HEK293T (cell line): ENCODE results near the gene MEF2A.

Source experiments
- ARNT ChIP-seq: fragments of 450-650 bp; IDR thresholded peaks from 2 replicates; pipeline ENCODE4 v1.6.1; 2017; ENCODE audit warnings: mild to moderate bottlenecking
- BHLHE40 ChIP-seq: fragments of 450-650 bp; IDR thresholded peaks from 2 replicates; pipeline ENCODE4 v1.6.1; 2016; ENCODE audit warnings: mild to moderate bottlenecking, moderate library complexity, borderline replicate concordance
- CTBP1 ChIP-seq: fragments of 450-650 bp; IDR thresholded peaks from 2 replicates; pipeline ENCODE4 v1.6.1; 2016; ENCODE audit warnings: borderline replicate concordance
- ELF4 ChIP-seq: fragments of 450-650 bp; IDR thresholded peaks from 2 replicates; pipeline ENCODE4 v1.6.1; 2017; ENCODE audit warnings: antibody characterized with exemption
- FOXK2 ChIP-seq: fragments of 450-650 bp; IDR thresholded peaks from 2 replicates; pipeline ENCODE4 v1.6.1; 2016; ENCODE audit warnings: mild to moderate bottlenecking
- FOXM1 ChIP-seq: fragments of 450-650 bp; IDR thresholded peaks from 2 replicates; pipeline ENCODE4 v1.6.1; 2017; ENCODE audit warnings: mild to moderate bottlenecking, borderline replicate concordance
- HDGF ChIP-seq: fragments of 450-650 bp; IDR thresholded peaks from 2 replicates; pipeline ENCODE4 v1.6.1; 2017; ENCODE audit warnings: antibody characterized with exemption, borderline replicate concordance
- LEF1 ChIP-seq: fragments of 450-650 bp; IDR thresholded peaks from 2 replicates; pipeline ENCODE4 v1.6.1; 2017; ENCODE audit warnings: mild to moderate bottlenecking, borderline replicate concordance
- NFRKB ChIP-seq: fragments of 450-650 bp; IDR thresholded peaks from 2 replicates; pipeline ENCODE4 v1.6.1; 2016; ENCODE audit warnings: mild to moderate bottlenecking, moderate library complexity
- SP1 ChIP-seq: fragments of 450-650 bp; IDR thresholded peaks from 2 replicates; pipeline ENCODE4 v1.6.1; 2017
- SUZ12 ChIP-seq: fragments of 450-650 bp; IDR thresholded peaks from 2 replicates; pipeline ENCODE4 v1.6.1; 2016; ENCODE audit warnings: mild to moderate bottlenecking
- TARDBP ChIP-seq: fragments of 450-650 bp; IDR thresholded peaks from 2 replicates; pipeline ENCODE4 v1.6.1; 2016
- ZNF384 ChIP-seq: fragments of 450-650 bp; IDR thresholded peaks from 2 replicates; pipeline ENCODE4 v1.6.1; 2016

DNA sequence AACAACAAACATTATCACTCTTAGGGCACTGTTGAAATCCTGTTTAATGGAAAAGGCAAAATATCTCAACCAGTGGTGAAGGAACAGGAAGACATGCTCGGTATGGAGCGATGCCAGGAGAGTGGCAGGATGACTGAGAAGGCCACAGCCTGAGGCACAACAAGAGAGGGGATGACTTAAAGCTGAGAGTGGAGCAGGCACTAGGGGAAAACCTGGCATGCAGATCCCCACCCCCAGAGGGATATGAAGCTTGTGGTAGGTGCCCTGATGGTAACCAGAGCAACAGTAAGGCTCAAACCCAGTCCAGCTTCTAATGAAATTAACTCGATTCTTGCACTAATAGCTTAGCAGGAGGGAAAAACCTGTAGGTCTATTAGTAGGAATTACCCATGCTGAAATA, 127.0 kb downstream of the MEF2A start:
- TF ChIP-seq FOXM1 = no peak
- TF ChIP-seq ARNT = no peak
- no peak for TF ChIP-seq SP1
- no peak for TF ChIP-seq CTBP1
- TF ChIP-seq LEF1 = no peak
- no peak for TF ChIP-seq SUZ12
- TF ChIP-seq NFRKB = no peak
- no peak for TF ChIP-seq ELF4
- no peak for TF ChIP-seq TARDBP
- TF ChIP-seq ZNF384 = no peak
- TF ChIP-seq FOXK2 = no peak
- no peak for TF ChIP-seq BHLHE40
- no peak for TF ChIP-seq HDGF
